ENCODE results near the gene EIF2S3B.

The EIF2S3B gene

GRCh38 chr12:10554228-10554755 is 48.6 kb downstream of the EIF2S3B start:
- no peak for DNase-seq (ENCODE audit: low spot score)

DNA sequence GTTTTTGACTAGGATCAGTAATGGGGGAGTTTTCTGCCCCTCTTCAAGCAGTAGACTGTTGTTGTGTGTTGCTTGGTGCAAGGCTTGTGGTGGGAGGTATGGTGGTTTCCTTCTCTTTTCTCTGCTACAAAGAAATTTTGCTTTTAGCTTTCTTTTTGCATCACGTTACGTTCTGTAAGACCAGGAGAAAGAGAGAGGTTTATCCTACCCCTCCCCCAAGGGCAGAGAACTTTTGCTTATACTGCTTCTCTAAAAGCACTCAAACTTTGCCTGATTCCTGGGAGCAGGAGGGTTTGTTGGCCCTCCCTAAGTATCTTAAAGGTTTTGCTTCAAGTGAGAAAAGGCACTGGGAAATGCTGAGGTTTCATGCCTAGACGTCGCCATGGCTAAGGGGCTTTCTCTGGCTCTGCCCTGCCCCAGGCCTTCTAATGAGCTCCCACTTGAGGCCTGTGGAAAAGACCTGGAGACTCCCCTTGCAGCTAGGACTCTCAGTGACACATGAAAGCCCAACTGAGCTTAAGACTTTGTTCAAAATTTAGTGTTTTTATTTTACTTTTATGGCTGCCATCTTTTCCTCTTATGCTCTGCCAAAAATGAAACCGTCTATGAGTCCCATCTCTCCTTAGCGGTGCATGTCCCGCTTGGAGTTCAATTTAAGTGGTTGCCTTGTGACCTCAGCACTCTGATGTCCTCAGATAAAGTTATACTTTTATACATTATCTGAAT is 49.2 kb downstream of the EIF2S3B start:
- DNase-seq (ENCODE audit: low spot score): no peak

DNA sequence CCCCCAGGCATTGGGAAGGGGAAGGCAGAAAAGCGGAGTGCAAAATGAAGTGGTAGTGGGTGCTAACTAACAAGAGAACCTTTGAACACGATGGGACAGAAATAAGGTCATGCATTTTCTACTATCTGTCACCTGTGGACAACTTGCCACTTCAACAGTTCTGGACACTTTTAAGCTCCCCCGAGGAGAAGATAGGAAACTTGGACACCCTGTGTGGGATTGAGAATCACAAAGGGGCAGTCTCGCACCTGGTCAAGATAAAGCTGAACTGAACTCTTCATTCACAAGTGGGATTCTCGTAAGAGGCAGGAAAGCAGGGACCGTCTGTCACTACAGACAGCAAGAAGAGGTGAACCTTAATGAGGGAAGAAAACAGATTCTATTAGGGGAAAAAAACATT is 51.6 kb downstream of the EIF2S3B start:
- no peak for DNase-seq (ENCODE audit: low spot score)

- no peak for DNase-seq (ENCODE audit: low spot score)
These were observed 52.1 kb downstream of the EIF2S3B start for GRCh38 chr12:10557766-10558165.

All from pons (tissue), 1 donor.